ENCODE measurements around the gene TPSB2.

Gene TPSB2

DNA sequence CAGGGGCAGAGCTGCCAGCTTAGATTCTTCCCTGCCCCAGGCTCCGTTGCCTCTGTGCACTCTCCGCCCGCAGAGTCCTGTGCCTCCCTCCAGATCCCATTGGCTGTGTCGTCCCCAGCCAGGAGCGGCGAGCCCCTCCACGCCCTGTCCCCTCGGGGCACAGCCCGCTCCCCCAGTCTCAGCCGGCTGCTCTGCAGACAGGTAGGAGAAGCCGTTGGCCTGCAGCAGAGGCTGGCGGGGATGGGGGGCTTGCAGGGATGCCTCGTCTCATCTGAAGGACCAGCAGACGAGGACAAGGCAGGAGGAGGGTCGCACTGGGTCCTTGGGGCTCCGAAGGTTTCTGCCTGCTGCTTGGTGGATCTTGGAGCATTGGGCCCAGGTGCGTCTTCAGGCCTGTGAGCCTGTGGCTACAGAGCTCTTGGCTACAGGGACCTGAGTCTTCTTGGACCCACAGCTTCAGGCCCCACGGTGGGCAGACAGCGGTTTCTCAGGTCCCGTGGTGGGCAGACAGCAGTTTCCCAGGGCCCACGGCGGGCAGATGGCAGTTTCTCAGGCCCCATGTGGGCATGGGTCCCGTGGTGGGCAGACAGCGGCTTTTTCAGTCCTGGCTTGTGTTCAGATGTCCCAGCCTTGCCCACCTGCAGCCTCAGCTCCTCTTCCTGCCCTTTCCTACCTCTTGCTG, 10.9 kb downstream of the TPSB2 start:
- no peak for DNase-seq (ENCODE audit: low spot score)

DNA sequence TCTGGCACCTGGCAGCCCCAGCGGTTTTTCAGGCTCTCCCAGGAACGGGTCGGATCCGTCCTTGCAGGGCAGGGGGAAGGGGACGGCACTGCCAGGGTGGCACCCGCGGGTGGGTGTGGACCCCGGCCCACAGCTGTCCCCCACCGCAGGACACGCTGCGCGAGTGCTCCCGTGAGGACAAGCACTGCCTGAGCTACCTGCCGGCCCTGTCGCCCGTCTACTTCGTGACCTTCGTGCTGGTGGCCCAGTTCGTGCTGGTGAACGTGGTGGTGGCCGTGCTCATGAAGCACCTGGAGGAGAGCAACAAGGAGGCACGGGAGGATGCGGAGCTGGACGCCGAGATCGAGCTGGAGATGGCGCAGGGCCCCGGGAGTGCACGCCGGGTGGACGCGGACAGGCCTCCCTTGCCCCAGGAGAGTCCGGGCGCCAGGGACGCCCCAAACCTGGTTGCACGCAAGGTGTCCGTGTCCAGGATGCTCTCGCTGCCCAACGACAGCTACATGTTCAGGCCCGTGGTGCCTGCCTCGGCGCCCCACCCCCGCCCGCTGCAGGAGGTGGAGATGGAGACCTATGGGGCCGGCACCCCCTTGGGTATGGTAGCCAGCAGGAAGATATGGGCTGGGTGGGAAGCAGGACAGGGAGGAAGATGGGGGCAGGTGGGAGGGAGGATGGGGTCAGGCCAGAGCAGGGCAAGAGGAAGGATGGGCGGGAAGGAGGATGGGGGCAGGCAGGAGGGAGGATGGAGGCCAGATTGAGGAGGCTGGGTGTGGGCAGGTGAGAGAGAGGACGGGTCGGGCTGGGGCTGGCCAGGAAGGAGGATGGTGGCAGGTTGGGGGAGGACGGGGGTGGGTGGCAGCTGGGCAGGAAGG, 11.7 kb downstream of the TPSB2 start:
- DNase-seq (ENCODE audit: low spot score): no peak

DNA sequence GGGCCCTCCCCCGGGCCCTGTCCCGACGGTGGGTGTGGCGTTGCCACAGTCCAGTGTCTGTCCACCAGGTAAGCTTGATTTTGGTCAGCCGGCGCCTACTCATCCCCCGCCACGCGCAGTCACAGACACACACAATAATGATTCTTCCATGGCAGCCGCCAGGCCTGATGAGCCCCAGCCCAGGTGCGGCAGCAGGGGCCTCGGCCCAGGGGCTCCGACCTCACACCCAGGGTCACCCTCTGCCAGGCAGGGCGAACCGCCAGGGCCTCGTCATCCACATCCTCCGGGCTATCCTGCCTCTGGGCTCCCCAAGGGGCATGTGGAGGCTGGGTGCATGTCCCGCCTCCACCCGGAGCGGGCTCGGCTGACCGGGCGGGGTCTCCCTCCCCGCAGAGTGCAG, 12.5 kb downstream of the TPSB2 start:
- DNase-seq (ENCODE audit: low spot score): no peak

DNA sequence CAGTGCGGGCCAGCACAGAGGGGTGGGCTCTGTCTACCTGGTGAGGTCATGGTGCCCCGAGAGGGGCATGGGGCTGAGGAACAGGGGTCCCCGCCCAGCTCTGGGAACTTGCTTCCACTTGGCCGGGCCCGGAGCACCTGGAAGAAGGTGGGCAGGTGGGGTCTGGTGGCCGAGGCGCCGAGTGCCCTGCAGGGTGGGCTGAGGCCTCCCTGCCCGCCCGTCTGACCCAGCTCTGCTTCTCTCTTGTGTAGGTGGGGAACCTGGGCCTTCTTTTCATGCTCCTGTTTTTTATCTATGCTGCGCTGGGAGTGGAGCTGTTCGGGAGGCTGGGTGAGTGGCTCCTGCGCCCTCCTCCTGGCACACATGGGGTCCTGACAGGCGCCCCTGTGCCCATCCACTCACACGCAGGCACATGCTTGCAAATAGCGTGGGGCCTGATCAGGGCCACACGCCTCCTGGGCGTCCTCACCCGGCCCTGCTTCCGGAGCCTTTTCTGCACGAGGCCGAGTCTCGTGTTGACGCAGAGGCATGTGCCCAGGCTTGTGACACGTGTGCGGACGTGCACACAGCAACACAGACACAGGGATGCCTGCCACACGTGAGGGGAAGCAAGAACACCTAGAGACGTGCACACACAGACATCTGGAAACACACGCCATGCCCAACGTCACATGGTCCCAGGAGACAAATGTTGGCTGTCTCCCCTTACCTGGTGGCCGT, 13.1 kb downstream of the TPSB2 start:
- DNase-seq (ENCODE audit: low spot score): no peak

DNA sequence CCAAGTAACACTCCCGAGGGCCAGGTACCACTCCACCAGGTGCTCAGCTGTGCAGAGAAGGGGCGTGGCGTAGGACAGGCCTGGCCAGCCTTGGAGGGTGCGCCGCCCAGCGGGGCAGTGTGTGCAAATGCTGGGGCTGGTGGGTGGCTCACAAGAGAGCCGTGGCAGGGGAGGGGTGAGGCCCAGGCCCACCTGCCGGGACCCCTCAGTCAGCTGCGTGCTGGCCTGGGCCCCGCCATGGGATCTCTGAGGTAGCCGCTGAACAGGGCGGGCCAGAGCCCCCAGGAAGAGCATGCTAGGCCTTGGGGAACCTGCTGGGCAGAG, 13.7 kb downstream of the TPSB2 start:
- no peak for DNase-seq (ENCODE audit: low spot score)

DNA sequence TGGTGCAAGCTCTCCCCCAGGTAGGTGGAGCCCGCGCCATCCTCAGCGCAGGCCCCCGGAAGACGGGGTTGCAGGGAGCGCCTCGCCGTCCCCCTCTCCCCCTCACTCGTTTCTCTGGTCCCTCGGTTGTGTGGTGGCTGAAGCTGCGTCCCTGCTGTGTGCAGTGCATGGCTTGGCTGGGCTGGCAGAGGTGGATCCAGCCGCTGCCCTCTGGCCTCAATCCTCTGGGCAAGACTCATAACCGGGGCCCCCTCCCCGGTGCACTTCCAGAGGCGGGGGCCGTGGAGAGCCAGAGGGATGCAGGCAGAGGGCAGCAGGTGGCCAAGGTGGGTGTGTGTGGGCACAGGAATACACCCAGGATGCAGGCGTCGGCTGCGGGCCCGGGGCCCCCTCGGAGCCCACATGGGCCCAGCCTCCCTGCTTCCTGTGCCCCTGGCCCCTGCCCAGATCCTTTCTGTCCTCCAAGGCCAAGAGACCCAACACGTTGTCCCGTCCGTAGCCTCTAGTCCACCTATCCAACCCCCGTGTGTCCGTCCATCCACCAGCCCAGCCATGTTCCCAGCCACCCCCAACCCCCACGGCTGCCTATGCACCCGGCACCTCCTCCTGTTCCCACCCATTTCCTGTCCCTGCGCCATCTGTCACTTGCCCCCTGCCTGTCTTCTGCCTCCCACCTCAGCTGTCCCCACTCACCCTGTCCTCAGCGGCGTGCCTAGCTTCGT, 14.2 kb downstream of the TPSB2 start:
- no peak for DNase-seq (ENCODE audit: low spot score)

DNA sequence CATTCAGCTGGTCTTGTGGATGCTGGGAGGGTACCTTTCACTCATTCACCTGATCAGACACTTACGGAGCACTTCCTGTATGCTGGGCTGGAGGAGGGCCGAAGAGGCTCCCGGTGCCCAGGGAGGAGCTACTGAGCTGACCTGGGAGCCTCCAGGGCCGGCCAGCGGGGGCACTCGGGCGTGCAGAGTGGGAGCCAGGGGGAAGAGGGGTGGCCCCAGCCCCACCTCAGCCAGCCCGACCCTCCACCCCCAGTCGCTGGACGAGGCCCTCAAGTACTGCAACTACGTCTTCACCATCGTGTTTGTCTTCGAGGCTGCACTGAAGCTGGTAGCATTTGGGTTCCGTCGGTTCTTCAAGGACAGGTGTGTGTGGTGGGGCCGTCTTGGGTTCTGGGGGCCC, 15.3 kb downstream of the TPSB2 start:
- DNase-seq (ENCODE audit: low spot score): no peak

DNA sequence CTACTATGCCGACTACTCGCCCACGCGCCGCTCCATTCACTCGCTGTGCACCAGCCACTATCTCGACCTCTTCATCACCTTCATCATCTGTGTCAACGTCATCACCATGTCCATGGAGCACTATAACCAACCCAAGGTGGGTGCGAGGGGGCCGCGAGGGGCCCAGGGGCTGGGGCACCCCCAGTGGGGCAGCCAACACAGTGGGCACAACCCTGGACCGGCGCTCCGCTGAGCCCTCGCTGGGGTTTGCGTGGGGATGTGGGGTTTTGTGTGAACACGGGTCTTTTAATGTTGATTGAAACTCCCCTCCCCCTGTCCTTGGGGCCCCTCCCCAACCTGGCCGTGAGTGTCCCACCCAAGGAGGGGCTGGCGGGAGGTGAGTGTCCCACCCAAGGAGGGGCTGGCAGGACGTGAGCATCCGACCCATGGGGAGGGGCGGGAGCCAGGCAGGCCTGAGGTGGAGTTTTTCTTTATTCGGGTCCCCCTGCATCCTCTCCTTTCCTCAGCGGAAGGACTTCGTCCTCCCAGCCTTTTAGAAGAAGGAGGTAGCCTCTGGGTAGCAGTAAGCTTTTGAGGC, 16.1 kb downstream of the TPSB2 start:
- no peak for DNase-seq (ENCODE audit: low spot score)

DNA sequence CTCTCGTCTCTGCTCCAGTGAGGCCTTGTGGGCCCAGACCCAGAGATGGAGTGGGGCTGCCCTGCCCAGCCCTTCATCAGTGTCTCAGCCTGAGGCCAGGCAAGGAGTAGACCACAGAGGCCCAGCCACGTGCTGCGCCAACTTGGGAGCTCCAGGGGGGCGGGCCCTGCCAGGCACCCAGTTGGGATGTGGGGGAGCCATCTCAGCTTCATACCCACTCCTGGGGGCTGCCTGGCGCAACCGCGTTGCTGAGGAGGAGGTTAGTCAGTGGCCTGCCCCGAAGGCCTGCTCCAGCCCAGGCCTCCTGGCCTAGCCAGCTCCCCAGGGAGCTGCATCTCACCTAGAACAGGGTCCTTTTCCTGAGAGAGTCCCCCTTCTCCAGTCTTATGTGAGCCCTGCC, 16.8 kb downstream of the TPSB2 start:
- DNase-seq (ENCODE audit: low spot score): no peak

DNA sequence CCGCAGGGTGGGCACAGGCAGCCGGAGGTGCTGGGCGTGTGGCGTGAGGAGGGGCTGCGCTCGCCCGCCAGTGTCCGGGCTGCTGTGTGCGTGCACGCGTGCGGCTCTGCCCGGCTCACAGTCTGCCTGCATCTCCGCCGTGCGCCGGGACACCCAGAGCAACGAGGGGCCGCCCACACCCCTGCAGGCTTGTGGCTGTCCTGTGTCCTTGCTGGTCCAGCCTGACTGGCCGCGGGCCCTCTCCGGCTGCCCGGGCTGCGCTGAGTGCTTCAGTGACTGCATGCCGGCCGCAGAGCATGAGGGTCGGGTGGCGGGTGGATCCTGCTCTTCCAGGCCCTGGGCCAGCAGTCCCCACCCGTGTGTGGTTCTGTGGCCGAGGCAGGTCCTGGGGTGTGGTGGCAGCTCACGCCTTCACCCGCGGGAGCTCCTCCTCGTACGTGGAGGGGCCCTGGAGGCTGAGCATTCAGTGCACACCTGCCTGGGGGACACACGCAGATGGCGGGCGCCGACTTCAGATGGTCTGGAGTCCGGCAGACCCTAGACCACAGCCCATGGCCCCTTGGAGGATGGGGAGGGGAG, 17.3 kb downstream of the TPSB2 start:
- no peak for DNase-seq (ENCODE audit: low spot score)

DNA sequence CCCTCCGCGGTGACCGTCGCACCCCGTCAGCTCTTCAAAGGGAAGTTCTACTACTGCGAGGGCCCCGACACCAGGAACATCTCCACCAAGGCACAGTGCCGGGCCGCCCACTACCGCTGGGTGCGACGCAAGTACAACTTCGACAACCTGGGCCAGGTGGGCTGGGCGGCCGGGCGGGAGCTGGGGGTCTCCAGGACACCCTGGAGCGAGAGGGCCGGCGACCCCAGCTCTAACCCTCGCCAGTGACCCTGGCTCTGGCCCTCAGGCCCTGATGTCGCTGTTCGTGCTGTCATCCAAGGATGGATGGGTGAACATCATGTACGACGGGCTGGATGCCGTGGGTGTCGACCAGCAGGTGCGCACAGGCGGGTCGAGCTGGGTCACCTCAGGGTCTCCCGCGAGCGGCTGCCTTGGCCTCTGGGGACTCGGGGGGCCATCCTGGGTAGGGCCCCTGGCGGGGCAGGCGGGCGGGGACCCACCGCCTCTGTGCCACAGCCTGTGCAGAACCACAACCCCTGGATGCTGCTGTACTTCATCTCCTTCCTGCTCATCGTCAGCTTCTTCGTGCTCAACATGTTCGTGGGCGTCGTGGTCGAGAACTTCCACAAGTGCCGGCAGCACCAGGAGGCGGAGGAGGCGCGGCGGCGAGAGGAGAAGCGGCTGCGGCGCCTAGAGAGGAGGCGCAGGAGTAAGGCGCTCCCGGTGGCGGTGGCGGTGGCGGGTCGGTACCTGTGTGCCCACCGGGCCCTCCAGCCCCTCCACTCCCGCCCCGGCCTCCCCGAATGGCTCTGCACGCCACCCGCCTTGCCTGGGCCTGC, 18.3 kb downstream of the TPSB2 start:
- DNase-seq (ENCODE audit: low spot score): no peak

DNA sequence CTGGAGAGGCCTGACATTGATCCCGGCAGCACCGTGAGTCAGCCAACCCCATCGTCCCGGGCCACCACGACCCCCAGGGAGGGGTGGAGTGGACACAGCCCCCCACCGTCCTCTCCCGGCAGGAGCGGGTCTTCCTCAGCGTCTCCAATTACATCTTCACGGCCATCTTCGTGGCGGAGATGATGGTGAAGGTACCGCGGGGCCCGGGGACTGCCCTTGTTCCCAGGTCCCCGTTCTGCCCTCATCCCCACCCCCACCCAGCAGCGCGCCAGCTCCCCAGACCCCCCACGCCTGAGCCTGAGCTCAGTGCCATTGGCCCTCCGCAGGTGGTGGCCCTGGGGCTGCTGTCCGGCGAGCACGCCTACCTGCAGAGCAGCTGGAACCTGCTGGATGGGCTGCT, 19.5 kb downstream of the TPSB2 start:
- DNase-seq (ENCODE audit: low spot score): no peak

DNA sequence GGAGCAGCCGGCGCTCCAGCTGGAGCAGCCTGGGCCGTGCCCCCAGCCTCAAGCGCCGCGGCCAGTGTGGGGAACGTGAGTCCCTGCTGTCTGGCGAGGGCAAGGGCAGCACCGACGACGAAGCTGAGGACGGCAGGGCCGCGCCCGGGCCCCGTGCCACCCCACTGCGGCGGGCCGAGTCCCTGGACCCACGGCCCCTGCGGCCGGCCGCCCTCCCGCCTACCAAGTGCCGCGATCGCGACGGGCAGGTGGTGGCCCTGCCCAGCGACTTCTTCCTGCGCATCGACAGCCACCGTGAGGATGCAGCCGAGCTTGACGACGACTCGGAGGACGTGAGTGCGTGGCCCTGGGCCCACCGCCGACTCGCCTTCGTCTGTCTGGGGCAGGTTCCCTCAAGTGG, 20.9 kb downstream of the TPSB2 start:
- DNase-seq (ENCODE audit: low spot score): no peak

DNA sequence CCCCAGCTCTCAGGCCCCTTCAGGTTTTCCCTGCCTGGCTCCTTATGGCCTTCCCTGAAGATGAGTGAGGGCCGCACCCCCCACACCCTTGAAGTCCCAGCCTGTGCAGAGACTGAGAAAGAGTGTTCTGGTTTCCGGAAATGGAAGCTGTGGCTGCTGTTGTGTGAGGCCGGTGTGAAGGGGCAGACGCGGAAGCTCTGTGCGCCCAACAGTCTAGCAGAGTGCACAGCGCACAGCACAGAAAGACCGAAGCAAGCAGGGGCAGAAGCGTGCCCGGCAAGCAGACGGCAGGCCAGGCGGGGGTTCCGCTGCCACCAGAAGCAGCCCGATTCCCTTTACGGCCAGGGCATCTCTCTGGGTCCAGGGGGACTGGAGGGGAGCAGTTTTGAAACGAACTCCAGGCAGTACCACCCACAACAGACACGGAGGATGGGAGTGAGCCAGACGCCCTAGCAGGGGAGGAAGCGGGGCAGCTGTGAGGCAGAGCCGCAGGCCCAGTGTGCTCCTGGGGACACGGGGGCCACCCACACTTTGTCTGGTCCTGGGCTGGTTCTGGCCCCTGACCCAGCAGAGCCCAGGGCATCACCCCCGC, 21.6 kb downstream of the TPSB2 start:
- no peak for DNase-seq (ENCODE audit: low spot score)

DNA sequence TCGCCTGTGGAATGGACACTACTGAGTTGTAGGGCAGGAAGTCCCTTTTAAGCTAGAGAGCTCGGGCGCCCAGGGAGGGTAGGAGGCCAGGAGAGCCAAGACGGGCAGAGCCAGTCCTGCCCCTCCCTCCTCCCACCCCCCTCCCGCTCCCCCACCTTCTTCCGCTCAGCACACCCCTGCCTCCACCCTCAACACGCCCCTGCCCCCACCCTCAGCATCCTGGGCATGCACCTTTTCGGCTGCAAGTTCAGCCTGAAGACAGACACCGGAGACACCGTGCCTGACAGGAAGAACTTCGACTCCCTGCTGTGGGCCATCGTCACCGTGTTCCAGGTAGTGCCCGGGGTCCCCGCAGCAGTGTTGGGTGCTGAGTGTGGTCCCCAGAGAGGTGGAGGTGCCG, 23.2 kb downstream of the TPSB2 start:
- no peak for DNase-seq (ENCODE audit: low spot score)

DNA sequence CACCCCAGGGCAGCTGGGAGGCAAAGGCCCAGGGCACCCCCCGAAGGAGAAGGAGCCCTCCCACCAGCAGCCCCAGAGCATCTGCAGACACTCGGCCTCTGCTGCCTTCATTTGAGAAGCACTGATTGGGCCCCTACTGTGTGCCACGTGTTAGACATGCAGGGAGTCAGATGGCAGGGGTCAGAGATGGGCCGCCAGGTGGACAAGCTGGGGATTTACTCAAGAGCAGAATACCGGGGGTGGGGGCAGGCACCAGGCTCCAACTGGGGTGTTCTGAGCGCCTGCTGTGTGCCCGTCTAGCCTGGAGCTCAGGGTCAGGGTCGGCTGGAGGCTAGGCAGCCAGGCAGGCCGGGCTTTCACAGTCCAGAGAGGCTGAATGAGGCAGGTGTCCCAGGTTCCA, 23.7 kb downstream of the TPSB2 start:
- DNase-seq (ENCODE audit: low spot score): no peak

DNA sequence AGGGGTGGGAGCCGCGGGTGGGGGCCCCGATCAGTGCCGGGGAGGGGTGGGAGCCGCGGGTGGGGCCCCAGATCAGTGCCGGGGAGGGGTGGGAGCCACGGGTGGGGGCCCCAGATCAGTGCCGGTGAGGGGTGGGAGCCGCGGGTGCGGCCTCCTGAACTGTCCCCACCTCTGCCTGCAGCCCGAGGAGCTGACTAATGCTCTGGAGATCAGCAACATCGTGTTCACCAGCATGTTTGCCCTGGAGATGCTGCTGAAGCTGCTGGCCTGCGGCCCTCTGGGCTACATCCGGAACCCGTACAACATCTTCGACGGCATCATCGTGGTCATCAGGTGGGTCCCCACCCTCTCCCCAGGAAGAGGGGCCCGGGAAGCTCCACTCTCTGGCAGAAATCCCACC, 25.1 kb downstream of the TPSB2 start:
- no peak for DNase-seq (ENCODE audit: low spot score)

DNA sequence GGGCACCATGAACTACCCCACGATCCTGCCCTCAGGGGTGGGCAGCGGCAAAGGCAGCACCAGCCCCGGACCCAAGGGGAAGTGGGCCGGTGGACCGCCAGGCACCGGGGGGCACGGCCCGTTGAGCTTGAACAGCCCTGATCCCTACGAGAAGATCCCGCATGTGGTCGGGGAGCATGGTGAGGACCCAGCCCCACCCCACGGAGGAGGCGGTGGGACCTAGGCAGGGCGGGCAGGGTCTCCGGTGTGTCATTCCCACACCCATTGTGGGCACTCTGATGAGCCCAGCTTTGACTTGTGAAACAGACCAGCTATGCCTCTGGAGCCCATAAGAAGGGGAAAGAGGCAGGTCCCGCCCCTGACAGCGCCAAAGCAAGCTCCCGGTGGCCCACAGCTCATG, 27.7 kb downstream of the TPSB2 start:
- no peak for DNase-seq (ENCODE audit: low spot score)

DNA sequence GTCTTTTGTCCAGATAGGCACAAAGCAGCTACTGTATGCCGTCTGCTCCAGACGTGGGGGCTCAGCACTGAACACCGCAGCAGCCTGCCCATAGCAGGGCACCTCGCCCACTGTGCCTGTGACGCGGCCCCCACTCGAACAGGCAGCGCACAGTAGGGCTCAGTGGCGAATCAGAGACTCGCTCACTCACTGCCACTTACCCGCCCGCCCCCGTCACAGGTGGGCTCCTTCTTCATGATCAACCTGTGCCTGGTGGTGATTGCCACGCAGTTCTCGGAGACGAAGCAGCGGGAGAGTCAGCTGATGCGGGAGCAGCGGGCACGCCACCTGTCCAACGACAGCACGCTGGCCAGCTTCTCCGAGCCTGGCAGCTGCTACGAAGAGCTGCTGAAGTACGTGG, 28.5 kb downstream of the TPSB2 start:
- no peak for DNase-seq (ENCODE audit: low spot score)

DNA sequence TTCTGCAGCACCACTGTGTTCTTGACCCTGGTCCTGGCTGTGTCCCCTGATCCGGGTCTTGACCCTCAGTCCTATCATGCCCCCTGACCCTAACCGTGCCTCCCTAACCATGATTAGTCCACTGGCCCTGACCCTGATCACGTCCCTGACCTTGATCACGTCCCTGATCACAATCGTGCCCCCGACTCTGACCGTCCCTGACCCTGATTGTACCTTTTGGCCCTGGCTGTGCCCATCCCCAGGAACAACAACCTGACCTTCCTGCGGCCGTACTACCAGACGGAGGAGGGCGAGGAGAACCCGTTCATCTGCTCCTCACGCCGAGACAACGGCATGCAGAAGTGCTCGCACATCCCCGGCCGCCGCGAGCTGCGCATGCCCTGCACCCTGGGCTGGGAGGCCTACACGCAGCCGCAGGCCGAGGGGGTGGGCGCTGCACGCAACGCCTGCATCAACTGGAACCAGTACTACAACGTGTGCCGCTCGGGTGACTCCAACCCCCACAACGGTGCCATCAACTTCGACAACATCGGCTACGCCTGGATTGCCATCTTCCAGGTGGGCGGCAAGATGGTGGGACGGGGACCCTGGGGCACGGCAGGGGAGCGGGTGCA, 29.9 kb downstream of the TPSB2 start:
- DNase-seq (ENCODE audit: low spot score): no peak
